Neural cell (in vitro differentiated cells): ENCODE measurements around the gene DAAM2. TPM values are rescaled to one million over a fixed set of nuclear protein-coding genes. Genes with fewer than 3 reads are reported as not detected.

Experiments used
- H2AFZ ChIP-seq: fragments of 200-600, 300-800 bp; sonication (generic), shearing (Covaris generic); 2 replicates; pipeline ENCODE4 v1.6.0; 2014; ENCODE audit warnings: low read depth, mild to moderate bottlenecking, antibody characterized with exemption, low read length, moderate library complexity
- H3F3A ChIP-seq: fragments of 200-600 bp; shearing (Covaris generic); 2 replicates; pipeline ENCODE4 v1.6.1; 2016; ENCODE audit warnings: mild to moderate bottlenecking, moderate library complexity, mixed read lengths, antibody characterized with exemption, low read length; ENCODE audit not compliant: insufficient read depth, poor library complexity, severe bottlenecking
- H3K27ac ChIP-seq: fragments of 200-600, 300-800 bp; sonication (generic), shearing (Covaris generic); 2 replicates; pipeline ENCODE4 v1.5.1; 2014; ENCODE audit warnings: mild to moderate bottlenecking, low read length, moderate library complexity
- H3K27me3 ChIP-seq: fragments of 300-800, 200-600 bp; sonication (generic), shearing (Covaris generic); 2 replicates; pipeline ENCODE4 v1.6.0; 2014; ENCODE audit warnings: mild to moderate bottlenecking, low read depth, low read length, moderate library complexity; ENCODE audit not compliant: insufficient read depth
- H3K36me3 ChIP-seq: fragments of 300-800, 200-600 bp; sonication (generic), shearing (Covaris generic); 2 replicates; pipeline ENCODE4 v1.5.1; 2014; ENCODE audit warnings: mild to moderate bottlenecking, antibody characterized with exemption, low read length, moderate library complexity; ENCODE audit not compliant: insufficient read depth
- H3K4me2 ChIP-seq: fragments of 300-800, 200-600 bp; sonication (generic), shearing (Covaris generic); 2 replicates; pipeline ENCODE4 v1.6.0; 2014; ENCODE audit warnings: mild to moderate bottlenecking, low read length
- H3K4me3 ChIP-seq: fragments of 300-800, 200-600 bp; sonication (generic), shearing (Covaris generic); 2 replicates; pipeline ENCODE4 v1.5.1; 2014; ENCODE audit warnings: mild to moderate bottlenecking, low read length, moderate library complexity
- H3K79me2 ChIP-seq: fragments of 200-600 bp; shearing (Covaris generic); replicated peaks from 2 replicates; pipeline ENCODE4 v1.6.0; 2014; ENCODE audit warnings: mild to moderate bottlenecking, low read length, moderate library complexity; ENCODE audit not compliant: insufficient read depth
- H3K9ac ChIP-seq: fragments of 300-800, 200-600 bp; sonication (generic), shearing (Covaris generic); 2 replicates; pipeline ENCODE4 v1.6.1; 2016; ENCODE audit warnings: mild to moderate bottlenecking, low read length, mixed read lengths
- H3K9me2 ChIP-seq: fragments of 200-600 bp; shearing (Covaris generic); 2 replicates; pipeline ENCODE4 v1.6.1; 2016; ENCODE audit warnings: mild to moderate bottlenecking, low read length, mixed read lengths; ENCODE audit not compliant: insufficient read depth
- H3K9me3 ChIP-seq: fragments of 200-600, 300-800 bp; sonication (generic), shearing (Covaris generic); 2 replicates; pipeline ENCODE4 v1.6.1; 2016; ENCODE audit warnings: mild to moderate bottlenecking, mixed run types, low read length, moderate library complexity, mixed read lengths
- H4K20me1 ChIP-seq: fragments of 200-600 bp; shearing (Covaris generic); 2 replicates; pipeline ENCODE4 v1.6.1; 2016; ENCODE audit warnings: mild to moderate bottlenecking, mixed run types; ENCODE audit not compliant: insufficient read depth
- CTCF ChIP-seq: fragments of 450-650 bp; IDR thresholded peaks from 2 replicates; pipeline ENCODE4 v1.5.1; 2014; ENCODE audit warnings: antibody characterized with exemption, mild to moderate bottlenecking, moderate library complexity; ENCODE audit not compliant: poor library complexity, severe bottlenecking
- EP300 ChIP-seq: fragments of 450-650 bp; conservative IDR thresholded peaks from 2 replicates; pipeline ENCODE4 v1.6.1; 2014; ENCODE audit warnings: antibody characterized with exemption, mild to moderate bottlenecking, moderate library complexity; ENCODE audit not compliant: poor library complexity, severe bottlenecking
- EZH2 ChIP-seq: fragments of 200-600, 300-800 bp; shearing (Covaris generic), sonication (generic); IDR thresholded peaks from 2 replicates; pipeline ENCODE4 v1.6.1; 2014; ENCODE audit warnings: antibody characterized with exemption, low read length, borderline replicate concordance, mild to moderate bottlenecking; ENCODE audit not compliant: insufficient read depth, poor library complexity, severe bottlenecking
- MXI1 ChIP-seq: fragments of 450-650 bp; conservative IDR thresholded peaks from 2 replicates; pipeline ENCODE4 v1.6.1; 2014; ENCODE audit warnings: antibody characterized with exemption, mild to moderate bottlenecking; ENCODE audit not compliant: poor library complexity, severe bottlenecking
- POLR2AphosphoS5 ChIP-seq: IDR thresholded peaks from 2 replicates; pipeline ENCODE4 v1.6.1; 2012
- RAD21 ChIP-seq: fragments of 450-650 bp; conservative IDR thresholded peaks from 2 replicates; pipeline ENCODE4 v1.6.1; 2014; ENCODE audit warnings: antibody characterized with exemption, mild to moderate bottlenecking, moderate library complexity
- REST ChIP-seq: IDR thresholded peaks from 2 replicates; pipeline ENCODE4 v1.6.1; 2012; ENCODE audit warnings: borderline replicate concordance
- SMC3 ChIP-seq: fragments of 450-650 bp; conservative IDR thresholded peaks from 2 replicates; pipeline ENCODE4 v1.6.1; 2014; ENCODE audit warnings: antibody characterized with exemption, mild to moderate bottlenecking, moderate library complexity; ENCODE audit not compliant: poor library complexity
- TAF1 ChIP-seq: IDR thresholded peaks from 2 replicates; pipeline ENCODE4 v1.6.1; 2012; ENCODE audit warnings: low read depth
- polyA plus RNA-seq: library from polyadenylated mRNA; depleted of rRNA; stranded (reverse); fragments of >200 nt; gene quantifications from 2 replicates; pipeline ENCODE4 v1.2.3, GENCODE V29; 2014

Gene DAAM2
- polyA plus RNA-seq, 1 donor from 2014 or later: 1.2 TPM

- Histone ChIP-seq H3K27ac (no peak overlapping the region), H3K9ac (no peak overlapping the region), H3K4me3 (no peak overlapping the region), H3K9me2 (no peaks in the 10 kb centered on the region), H2AFZ (no peak overlapping the region), H3K4me2 (no peak overlapping the region), H3K36me3 (no peaks in the 10 kb centered on the region), H3F3A (no peaks in the 10 kb centered on the region), H3K27me3 (no peaks in the 10 kb centered on the region), H4K20me1 (no peaks in the 10 kb centered on the region), H3K79me2 (no peaks in the 10 kb centered on the region), H3K9me3 (no peaks in the 10 kb centered on the region)
- TF ChIP-seq SMC3: no peak
- no peak for TF ChIP-seq REST
- no peak for TF ChIP-seq TAF1
Measured at GRCh38 chr6:39908838-39909583, 116.8 kb downstream of the DAAM2 start.

GRCh38 chr6:39909701-39910100, 117.5 kb downstream of the DAAM2 start:
- no peak overlapping the region for H2AFZ ChIP-seq
- H3K9me2 ChIP-seq: no peaks in the 10 kb centered on the region
- H3K79me2 ChIP-seq: no peaks in the 10 kb centered on the region
- H3K4me3 ChIP-seq: no peak overlapping the region
- H4K20me1 ChIP-seq: no peaks in the 10 kb centered on the region
- no peak for TF ChIP-seq POLR2AphosphoS5
- TF ChIP-seq TAF1: no peak
- TF ChIP-seq RAD21: no peak
- no peak for TF ChIP-seq CTCF
- no peak for TF ChIP-seq MXI1
- TF ChIP-seq SMC3: no peak
- no peak for TF ChIP-seq EZH2
- no peak for TF ChIP-seq EP300
- H3K9me3 ChIP-seq: no peaks in the 10 kb centered on the region
- H3K36me3 ChIP-seq: no peaks in the 10 kb centered on the region
- H3K9ac ChIP-seq: no peak overlapping the region
- no peaks in the 10 kb centered on the region for H3K27me3 ChIP-seq
- no peak overlapping the region for H3K4me2 ChIP-seq
- H3K27ac ChIP-seq: no peak overlapping the region
- no peaks in the 10 kb centered on the region for H3F3A ChIP-seq
